DMS79 treated with DMSO at 0.1 percent for 48 hours (cell line): ENCODE results near the gene C4BPB.

Source experiments
- DNase-seq: peaks from one replicate; lab custom pipeline; 2025; lab: John Stamatoyannopoulos, UW

C4BPB gene

GRCh38 chr1:207085887-207086286 is 2.8 kb upstream of the C4BPB start:
- no peak for DNase-seq

GRCh38 chr1:207088161-207088560 is 499 bp upstream of the C4BPB start:
- no peak for DNase-seq

- DNase-seq = no peak
These were observed 1.1 kb downstream of the C4BPB start for GRCh38 chr1:207089627-207090355.

GRCh38 chr1:207091200-207091908 is 2.7 kb downstream of the C4BPB start:
- DNase-seq = no peak

GRCh38 chr1:207093944-207094343 is 5.3 kb downstream of the C4BPB start:
- DNase-seq = no peak

- DNase-seq = no peak
These were observed 9.2 kb downstream of the C4BPB start for GRCh38 chr1:207097871-207098324.

- no peak for DNase-seq
These were observed 13.1 kb downstream of the C4BPB start for GRCh38 chr1:207101720-207102119.

- DNase-seq = no peak
These were observed 13.5 kb downstream of the C4BPB start for GRCh38 chr1:207102146-207102545.

GRCh38 chr1:207102659-207103058 is 14.0 kb downstream of the C4BPB start:
- DNase-seq = no peak

GRCh38 chr1:207103892-207104373 is 15.3 kb downstream of the C4BPB start, which contains the start of gene C4BPA:
C4BPA (plus strand) TSS chr1:207104233; CDS start chr1:207113026, 8,793 bp downstream.
- no peak for DNase-seq

- no peak for DNase-seq
These were observed 20.3 kb downstream of the C4BPB start for GRCh38 chr1:207109004-207109403.

- DNase-seq = no peak
These were observed 24.1 kb downstream of the C4BPB start for GRCh38 chr1:207112616-207113296.

GRCh38 chr1:207115269-207115668 is 26.6 kb downstream of the C4BPB start:
- DNase-seq = no peak

- DNase-seq = no peak
These were observed 35.7 kb downstream of the C4BPB start for GRCh38 chr1:207124389-207124788.

- DNase-seq = no peak
These were observed 39.8 kb downstream of the C4BPB start for GRCh38 chr1:207128336-207128921.

- DNase-seq = no peak
These were observed 40.4 kb downstream of the C4BPB start for GRCh38 chr1:207129053-207129452.

GRCh38 chr1:207130252-207131036 is 41.8 kb downstream of the C4BPB start:
- no peak for DNase-seq

GRCh38 chr1:207131163-207131562 is 42.5 kb downstream of the C4BPB start:
- DNase-seq = no peak

- DNase-seq = no peak
These were observed 45.9 kb downstream of the C4BPB start for GRCh38 chr1:207134581-207134980.

- DNase-seq = no peak
These were observed 51.0 kb downstream of the C4BPB start for GRCh38 chr1:207139616-207140015.

- no peak for DNase-seq
These were observed 51.9 kb downstream of the C4BPB start for GRCh38 chr1:207140536-207140935.
